OCI-LY7 (cell line): ENCODE measurements around the gene MUC5B. TPM values are rescaled to one million over a fixed set of nuclear protein-coding genes. Genes with fewer than 3 reads are reported as not detected.

Source experiments
- BruUV-seq: library from RNA; stranded (reverse); fragments of 400-500 nt; replicated peaks from 2 replicates; lab custom pipeline; 2021; lab: Mats Ljungman, UMichigan
- CTCF ChIA-PET: fragments of 300-600 bp; sonication (Branson Sonifier 250); formaldehyde crosslinking; loops from one replicate; lab custom pipeline; 2022; ENCODE audit warnings: antibody characterized with exemption; ENCODE audit not compliant: unreplicated experiment; lab: Charles Lee
- POLR2A ChIA-PET: fragments of 300-600 bp; sonication (Branson Sonifier 250); formaldehyde crosslinking; loops from one replicate; lab custom pipeline; 2022; ENCODE audit warnings: antibody characterized with exemption; lab: Charles Lee
- DNase-seq: peaks from one replicate; pipeline ENCODE4 v3.0.0-alpha.2; 2015; ENCODE audit warnings: low spot score
- H2AFZ ChIP-seq: fragments of 200-600 bp; sonication (generic), shearing (Covaris generic); 2 replicates; pipeline ENCODE4 v1.6.1; 2014; ENCODE audit warnings: mild to moderate bottlenecking, antibody characterized with exemption, low read length, moderate library complexity
- H3K27ac ChIP-seq: fragments of 200-600 bp; sonication (generic); 2 replicates; pipeline ENCODE4 v1.5.1; 2014; ENCODE audit warnings: mixed run types, low read depth, mild to moderate bottlenecking, moderate library complexity, low read length, inconsistent platforms; ENCODE audit not compliant: poor library complexity, severe bottlenecking
- H3K36me3 ChIP-seq: fragments of 200-600 bp; sonication (generic); 2 replicates; pipeline ENCODE4 v1.6.1; 2014; ENCODE audit warnings: mild to moderate bottlenecking, antibody characterized with exemption, low read length, moderate library complexity, mixed read lengths; ENCODE audit not compliant: insufficient read depth
- H3K4me1 ChIP-seq: fragments of 200-600 bp; sonication (generic); 2 replicates; pipeline ENCODE4 v1.5.1; 2014; ENCODE audit warnings: mild to moderate bottlenecking, low read length; ENCODE audit not compliant: insufficient read depth, poor library complexity, severe bottlenecking
- H3K4me2 ChIP-seq: fragments of 200-600 bp; sonication (generic); 2 replicates; pipeline ENCODE4 v1.6.1; 2014; ENCODE audit warnings: mild to moderate bottlenecking, low read length
- H3K4me3 ChIP-seq: fragments of 200-600 bp; sonication (generic); 2 replicates; pipeline ENCODE4 v1.5.1; 2014; ENCODE audit warnings: mild to moderate bottlenecking, low read depth, low read length; ENCODE audit not compliant: poor library complexity, severe bottlenecking
- H3K79me2 ChIP-seq: fragments of 200-600 bp; sonication (generic); 2 replicates; pipeline ENCODE4 v1.6.1; 2016; ENCODE audit warnings: low read depth, mild to moderate bottlenecking, low read length, moderate library complexity, mixed read lengths; ENCODE audit not compliant: insufficient read depth
- H3K9me2 ChIP-seq: fragments of 200-600 bp; sonication (generic); 2 replicates; pipeline ENCODE4 v1.6.1; 2016; ENCODE audit warnings: mild to moderate bottlenecking, low read length, mixed read lengths; ENCODE audit not compliant: insufficient read depth
- H3K9me3 ChIP-seq: fragments of 200-600 bp; sonication (generic); 2 replicates; pipeline ENCODE4 v1.6.1; 2014; ENCODE audit warnings: mild to moderate bottlenecking, mixed run types, low read length, mixed read lengths
- H4K20me1 ChIP-seq: fragments of 200-600 bp; sonication (generic); 2 replicates; pipeline ENCODE4 v1.6.1; 2014; ENCODE audit warnings: mild to moderate bottlenecking, antibody characterized with exemption, low read length, moderate library complexity, mixed read lengths; ENCODE audit not compliant: insufficient read depth
- CTCF ChIP-seq: fragments of 200-600 bp; sonication (generic); conservative IDR thresholded peaks from 2 replicates; pipeline ENCODE4 v1.5.1; 2014; ENCODE audit warnings: mild to moderate bottlenecking, antibody characterized with exemption, low read length, moderate library complexity, mixed read lengths
- EZH2phosphoT487 ChIP-seq: fragments of 200-600 bp; sonication (generic); IDR thresholded peaks from 2 replicates; pipeline ENCODE4 v1.6.1; 2018; ENCODE audit warnings: low read depth, borderline replicate concordance, mild to moderate bottlenecking, mixed run types, antibody characterized with exemption, low read length, moderate library complexity, mixed read lengths
- intact Hi-C: fragments of 100-400 bp; cut with micrococcal nuclease; formaldehyde crosslinking; loops from one replicate; pipeline ENCODE4 v1.10.0; 2022; ENCODE audit not compliant: unreplicated experiment
- total RNA-seq, 2 experiments: library from RNA; depleted of rRNA in 1 of 2; stranded (reverse); fragments of >200 nt in 1 of 2; shearing (Covaris generic) in 1 of 2; gene quantifications; 2 replicates each; pipeline ENCODE4 v1.2.3, GENCODE V29; 2014 to 2022

The MUC5B gene
- total RNA-seq, 2 experiments from 2014 or later = under 0.01 TPM; not detected in 1

GRCh38 chr11:1226986-1227550, 4.2 kb downstream of the MUC5B start:
- ChIA-PET CTCF (no interaction called here), POLR2A (no interaction called here)
- Histone ChIP-seq H2AFZ (no peak overlapping the region), H3K9me2 (no peaks in the 10 kb centered on the region), H3K4me3 (no peak overlapping the region), H3K79me2 (no peaks in the 10 kb centered on the region), H3K4me1 (no peaks in the 10 kb centered on the region), H3K9me3 (no peaks in the 10 kb centered on the region), H4K20me1 (no peaks in the 10 kb centered on the region), H3K36me3 (no peaks in the 10 kb centered on the region), H3K4me2 (no peak overlapping the region), H3K27ac (no peak overlapping the region)
- DNase-seq = no peak
- no peak for TF ChIP-seq CTCF
- no peak for TF ChIP-seq EZH2phosphoT487
- intact Hi-C loops = no loop called here
- no TSS peak for BruUV-seq

GRCh38 chr11:1227551-1228100, 4.8 kb downstream of the MUC5B start:
- no peak overlapping the region for H3K4me3 ChIP-seq
- H3K36me3 ChIP-seq = no peaks in the 10 kb centered on the region
- no peaks in the 10 kb centered on the region for H3K9me3 ChIP-seq
- H3K9me2 ChIP-seq = no peaks in the 10 kb centered on the region
- H2AFZ ChIP-seq = no peak overlapping the region
- no peak overlapping the region for H3K27ac ChIP-seq
- H3K79me2 ChIP-seq = no peaks in the 10 kb centered on the region
- no peaks in the 10 kb centered on the region for H4K20me1 ChIP-seq
- intact Hi-C loops = no loop called here
- H3K4me1 ChIP-seq = no peaks in the 10 kb centered on the region
- TF ChIP-seq EZH2phosphoT487 (no peak), CTCF (no peak)
- POLR2A ChIA-PET = no interaction called here
- H3K4me2 ChIP-seq = no peak overlapping the region
- no peak for DNase-seq
- BruUV-seq = no TSS peak
- CTCF ChIA-PET = no interaction called here

GRCh38 chr11:1228101-1228821, 5.4 kb downstream of the MUC5B start:
- H3K4me1 ChIP-seq = no peaks in the 10 kb centered on the region
- BruUV-seq = no TSS peak
- no peaks in the 10 kb centered on the region for H3K9me2 ChIP-seq
- H3K9me3 ChIP-seq = no peaks in the 10 kb centered on the region
- H3K36me3 ChIP-seq = no peaks in the 10 kb centered on the region
- H3K4me3 ChIP-seq = no peak overlapping the region
- no peaks in the 10 kb centered on the region for H4K20me1 ChIP-seq
- TF ChIP-seq EZH2phosphoT487 = no peak
- no peak for TF ChIP-seq CTCF
- no peak overlapping the region for H2AFZ ChIP-seq
- no peak for DNase-seq
- intact Hi-C loops = no loop called here
- H3K27ac ChIP-seq = no peak overlapping the region
- no peaks in the 10 kb centered on the region for H3K79me2 ChIP-seq
- CTCF ChIA-PET = no interaction called here
- no peak overlapping the region for H3K4me2 ChIP-seq
- POLR2A ChIA-PET = no interaction called here
